Neural progenitor cell (in vitro differentiated cells): Measurements from ENCODE around the gene APELA. TPM values are rescaled to one million over a fixed set of nuclear protein-coding genes. Genes with fewer than 3 reads are reported as not detected.

Experiments used
- DNase-seq: peaks from one replicate; pipeline ENCODE4 v3.0.0-alpha.2; 2016; ENCODE audit warnings: low spot score
- H2AFZ ChIP-seq: fragments of 200-600 bp; sonication (generic); replicated peaks from 2 replicates; pipeline ENCODE4 v1.6.1; 2016; ENCODE audit warnings: antibody characterized with exemption
- H3F3A ChIP-seq: fragments of 200-600 bp; sonication (generic); 2 replicates; pipeline ENCODE4 v1.6.1; 2016; ENCODE audit warnings: antibody characterized with exemption, low read depth
- H3K27ac ChIP-seq: fragments of 200-600 bp; sonication (generic); 2 replicates; pipeline ENCODE4 v1.5.1; 2016; ENCODE audit warnings: mild to moderate bottlenecking
- H3K27me3 ChIP-seq: fragments of 200-600 bp; sonication (generic); 2 replicates; pipeline ENCODE4 v1.6.1; 2016; ENCODE audit warnings: mild to moderate bottlenecking, moderate library complexity
- H3K36me3 ChIP-seq: fragments of 200-600 bp; sonication (generic); 2 replicates; pipeline ENCODE4 v1.5.1; 2016
- H3K4me1 ChIP-seq: fragments of 200-600 bp; sonication (generic); 2 replicates; pipeline ENCODE4 v1.6.1; 2016; ENCODE audit warnings: mixed run types
- H3K4me2 ChIP-seq: fragments of 200-600 bp; sonication (generic); 2 replicates; pipeline ENCODE4 v1.6.1; 2016
- H3K4me3 ChIP-seq: fragments of 200-600 bp; sonication (generic); 2 replicates; pipeline ENCODE4 v1.5.1; 2016
- H3K79me2 ChIP-seq: fragments of 200-600 bp; sonication (generic); 2 replicates; pipeline ENCODE4 v1.6.1; 2016; ENCODE audit warnings: low read depth
- H3K9ac ChIP-seq: fragments of 200-600 bp; sonication (generic); 2 replicates; pipeline ENCODE4 v1.6.1; 2016
- H3K9me3 ChIP-seq: fragments of 200-600 bp; sonication (generic); 2 replicates; pipeline ENCODE4 v1.5.1; 2016; ENCODE audit warnings: low read depth
- H4K20me1 ChIP-seq: fragments of 200-600 bp; sonication (generic); 2 replicates; pipeline ENCODE4 v1.6.1; 2016; ENCODE audit warnings: low read depth
- H3K27ac Mint-ChIP-seq: 3 replicates; pipeline ENCODE4 v1.8.0; 2021; ENCODE audit warnings: mixed read lengths
- H3K27me3 Mint-ChIP-seq: 2 replicates; pipeline ENCODE4 v1.8.0; 2022; ENCODE audit warnings: low read depth, mild to moderate bottlenecking, inconsistent platforms, moderate library complexity, mixed read lengths; ENCODE audit not compliant: insufficient read depth
- H3K36me3 Mint-ChIP-seq: 3 replicates; pipeline ENCODE4 v1.8.0; 2021; ENCODE audit warnings: mixed read lengths
- H3K4me1 Mint-ChIP-seq: 3 replicates; pipeline ENCODE4 v1.8.0; 2021; ENCODE audit warnings: mixed read lengths
- H3K4me3 Mint-ChIP-seq: 3 replicates; pipeline ENCODE4 v1.8.0; 2021; ENCODE audit warnings: mild to moderate bottlenecking, moderate library complexity, mixed read lengths
- H3K9me3 Mint-ChIP-seq: 3 replicates; pipeline ENCODE4 v1.8.0; 2020; ENCODE audit warnings: mixed read lengths
- CTCF ChIP-seq: fragments of 200-600 bp; sonication (generic); IDR thresholded peaks from 2 replicates; pipeline ENCODE4 v1.5.1; 2017; ENCODE audit warnings: antibody characterized with exemption, mild to moderate bottlenecking
- EZH2 ChIP-seq: fragments of 200-600 bp; sonication (generic); IDR thresholded peaks from 2 replicates; pipeline ENCODE4 v1.6.1; 2017; ENCODE audit warnings: antibody characterized with exemption, mild to moderate bottlenecking, moderate library complexity
- EZH2phosphoT487 ChIP-seq: fragments of 200-600 bp; sonication (generic); IDR thresholded peaks from 2 replicates; pipeline ENCODE4 v1.6.1; 2017; ENCODE audit warnings: antibody characterized with exemption
- total RNA-seq: library from RNA; depleted of rRNA; stranded (reverse); fragments of >200 nt; gene quantifications from 2 replicates; pipeline ENCODE4 v1.2.3, GENCODE V29; 2015; ENCODE audit warnings: low replicate concordance

APELA gene
- total RNA-seq, 1 donor from 2014 or later: 15.0 TPM

- no peaks in the 10 kb centered on the region for H3K4me1 Mint-ChIP-seq
- no peak overlapping the region for H3K27ac ChIP-seq
- H3K4me3 ChIP-seq: no peak overlapping the region
- no peaks in the 10 kb centered on the region for H3K4me1 ChIP-seq
- no peaks in the 10 kb centered on the region for H3K9me3 ChIP-seq
- no peak overlapping the region for H3K4me3 Mint-ChIP-seq
- peaks cover 5% of the 10 kb centered on the region for H3K27me3 Mint-ChIP-seq
- no peak overlapping the region for H3K27ac Mint-ChIP-seq
- H3K36me3 ChIP-seq: no peaks in the 10 kb centered on the region
- no peaks in the 10 kb centered on the region for H3K79me2 ChIP-seq
- DNase-seq: no peak
- no peak for TF ChIP-seq CTCF
- TF ChIP-seq EZH2: no peak
- no peak for TF ChIP-seq EZH2phosphoT487
- no peak overlapping the region for H2AFZ ChIP-seq
- H3K4me2 ChIP-seq: no peak overlapping the region
- no peaks in the 10 kb centered on the region for H4K20me1 ChIP-seq
- no peaks in the 10 kb centered on the region for H3K36me3 Mint-ChIP-seq
- no peak overlapping the region for H3K9ac ChIP-seq
- H3F3A ChIP-seq: no peaks in the 10 kb centered on the region
- no peaks in the 10 kb centered on the region for H3K9me3 Mint-ChIP-seq
- H3K27me3 ChIP-seq: no peaks in the 10 kb centered on the region
Measured at GRCh38 chr4:164930647-164931046, 53.7 kb downstream of the APELA start.

DNA sequence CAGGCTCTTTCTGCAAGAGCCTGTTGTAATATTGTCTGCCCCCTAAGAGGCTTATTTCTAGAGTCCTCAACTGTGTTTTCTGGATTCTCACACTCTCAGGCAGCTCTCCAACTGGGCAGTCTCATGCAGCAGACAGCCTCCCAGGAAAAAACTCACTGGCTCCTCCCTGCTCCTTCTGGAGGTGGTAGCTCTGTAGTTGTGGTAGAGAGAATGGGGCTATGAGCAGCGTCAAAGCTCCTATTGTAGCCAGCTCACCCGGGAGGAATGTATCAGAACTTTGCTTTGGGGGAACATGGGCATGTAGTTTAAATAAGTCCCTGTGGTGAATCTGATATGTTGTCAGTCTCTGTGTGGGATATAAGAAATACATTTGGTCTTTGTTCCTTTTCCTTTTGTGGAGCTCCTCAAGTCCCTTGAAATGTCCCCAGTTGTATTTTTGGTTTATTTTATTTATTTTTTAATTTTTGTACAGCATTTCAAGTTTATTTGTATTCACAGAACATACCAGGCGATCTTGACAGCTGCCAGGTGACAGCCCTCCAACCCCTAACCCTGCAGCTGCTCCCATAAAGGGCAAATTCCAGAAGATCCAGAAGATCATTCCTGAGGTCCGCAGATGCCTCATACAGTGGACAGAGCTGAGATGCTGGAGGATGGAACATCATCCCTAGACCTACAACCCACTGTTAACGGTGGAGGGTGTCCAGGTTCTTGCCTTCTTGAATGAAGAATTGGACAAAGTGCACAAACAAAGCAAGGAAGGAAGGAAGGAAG, 54.8 kb downstream of the APELA start:
- no peaks in the 10 kb centered on the region for H3K36me3 Mint-ChIP-seq
- Histone ChIP-seq H3K36me3 (no peaks in the 10 kb centered on the region), H3K27ac (no peak overlapping the region), H2AFZ (peak overlapping the region; percentile 17), H3K9me3 (no peaks in the 10 kb centered on the region), H4K20me1 (no peaks in the 10 kb centered on the region), H3K27me3 (no peaks in the 10 kb centered on the region), H3F3A (no peaks in the 10 kb centered on the region), H3K4me1 (no peaks in the 10 kb centered on the region), H3K4me2 (no peak overlapping the region), H3K4me3 (no peak overlapping the region), H3K79me2 (no peaks in the 10 kb centered on the region), H3K9ac (no peak overlapping the region)
- no peak for DNase-seq
- TF ChIP-seq EZH2 (no peak), CTCF (no peak), EZH2phosphoT487 (no peak)
- H3K4me1 Mint-ChIP-seq: no peaks in the 10 kb centered on the region
- no peaks in the 10 kb centered on the region for H3K9me3 Mint-ChIP-seq
- no peak overlapping the region for H3K27ac Mint-ChIP-seq
- H3K27me3 Mint-ChIP-seq: peaks cover 5% of the 10 kb centered on the region
- no peak overlapping the region for H3K4me3 Mint-ChIP-seq

DNA sequence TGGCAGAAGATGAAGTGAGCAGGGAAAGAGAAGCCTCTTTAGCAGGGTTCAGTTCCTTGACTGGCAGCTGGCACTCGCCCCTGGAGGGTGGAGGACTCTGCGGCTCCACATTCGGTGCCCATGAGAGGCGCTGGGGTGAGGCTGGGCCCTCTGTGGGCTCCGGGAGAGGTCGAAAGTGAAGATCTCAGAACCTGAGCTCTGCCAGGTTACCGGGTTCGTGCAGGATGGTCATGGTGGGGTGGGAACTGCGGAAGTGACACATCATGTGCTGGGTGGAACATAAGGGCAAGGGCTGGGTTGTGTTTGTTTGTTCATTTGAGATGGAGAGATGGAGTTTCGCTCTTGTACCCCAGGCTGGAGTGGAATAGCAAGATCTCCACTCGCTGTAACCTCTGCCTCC, 56.3 kb downstream of the APELA start:
- Histone ChIP-seq H3F3A (no peaks in the 10 kb centered on the region), H3K4me3 (no peak overlapping the region), H3K9ac (no peak overlapping the region), H3K27me3 (no peaks in the 10 kb centered on the region), H3K4me1 (peaks cover 10% of the 10 kb centered on the region), H3K9me3 (no peaks in the 10 kb centered on the region), H3K36me3 (no peaks in the 10 kb centered on the region), H3K79me2 (no peaks in the 10 kb centered on the region), H4K20me1 (no peaks in the 10 kb centered on the region), H2AFZ (peak overlapping the region; percentile 26), H3K27ac (no peak overlapping the region), H3K4me2 (no peak overlapping the region)
- H3K4me1 Mint-ChIP-seq: no peaks in the 10 kb centered on the region
- H3K36me3 Mint-ChIP-seq: no peaks in the 10 kb centered on the region
- H3K27ac Mint-ChIP-seq: no peak overlapping the region
- H3K9me3 Mint-ChIP-seq: no peaks in the 10 kb centered on the region
- DNase-seq: no peak
- H3K4me3 Mint-ChIP-seq: no peak overlapping the region
- peaks cover 5% of the 10 kb centered on the region for H3K27me3 Mint-ChIP-seq
- TF ChIP-seq EZH2 (no peak), EZH2phosphoT487 (no peak), CTCF (no peak)
